H9 (cell line): Measurements from ENCODE around the gene SCN4A. TPM values are rescaled to one million over a fixed set of nuclear protein-coding genes. Genes with fewer than 3 reads are reported as not detected.
"Not testable (repeated sequence)": the region's sequence is repeated elsewhere in the genome, so short reads cannot be mapped to it uniquely, and the experiment has no call there.

Source experiments
- DNase-seq: peaks from one replicate; pipeline ENCODE4 v3.0.0-alpha.2; 2017
- H2AFZ ChIP-seq: one replicate; pipeline ENCODE4 v1.6.1; 2013; ENCODE audit warnings: mild to moderate bottlenecking, low read length, control low read depth, moderate library complexity
- H2AK5ac ChIP-seq: 2 replicates; pipeline ENCODE4 v1.6.1; 2013; ENCODE audit warnings: low read length, control low read depth, mixed read lengths; ENCODE audit not compliant: insufficient read length
- H2BK120ac ChIP-seq: one replicate; pipeline ENCODE4 v1.6.1; 2013; ENCODE audit warnings: low read depth, mild to moderate bottlenecking, low read length, control low read depth, inconsistent platforms; ENCODE audit not compliant: poor library complexity, severe bottlenecking
- H2BK12ac ChIP-seq: 2 replicates; pipeline ENCODE4 v1.6.1; 2013; ENCODE audit warnings: low read length, control low read depth, mixed read lengths, low read depth; ENCODE audit not compliant: insufficient read length
- H2BK15ac ChIP-seq: 2 replicates; pipeline ENCODE4 v1.6.1; 2013; ENCODE audit warnings: low read depth, low read length, control low read depth
- H2BK20ac ChIP-seq: one replicate; pipeline ENCODE4 v1.6.1; 2013; ENCODE audit warnings: low read depth, mild to moderate bottlenecking, low read length, control low read depth, inconsistent platforms; ENCODE audit not compliant: poor library complexity, severe bottlenecking
- H2BK5ac ChIP-seq: 2 replicates; pipeline ENCODE4 v1.6.1; 2013; ENCODE audit warnings: low read length, control low read depth, mixed read lengths; ENCODE audit not compliant: insufficient read length
- H3K14ac ChIP-seq: 2 replicates; pipeline ENCODE4 v1.6.1; 2013; ENCODE audit warnings: low read length, control low read depth; ENCODE audit not compliant: insufficient read depth
- H3K18ac ChIP-seq: 2 replicates; pipeline ENCODE4 v1.6.1; 2013; ENCODE audit warnings: low read depth, mild to moderate bottlenecking, mixed read lengths, low read length, control low read depth; ENCODE audit not compliant: insufficient read length
- H3K23ac ChIP-seq: 2 replicates; pipeline ENCODE4 v1.6.1; 2013; ENCODE audit warnings: low read length, control low read depth, mixed read lengths, low read depth; ENCODE audit not compliant: insufficient read length
- H3K23me2 ChIP-seq: 2 replicates; pipeline ENCODE4 v1.6.1; 2013; ENCODE audit warnings: low read depth, mild to moderate bottlenecking, mixed read lengths, low read length, control low read depth; ENCODE audit not compliant: insufficient read length, poor library complexity, severe bottlenecking
- H3K27ac ChIP-seq: 2 replicates; pipeline ENCODE4 v1.5.1; 2013; ENCODE audit warnings: low read length, control low read depth, mixed read lengths, low read depth; ENCODE audit not compliant: insufficient read length
- H3K27me3 ChIP-seq: 2 replicates; pipeline ENCODE4 v1.6.1; 2013; ENCODE audit warnings: low read length, control low read depth, inconsistent platforms; ENCODE audit not compliant: insufficient read depth
- H3K4ac ChIP-seq: 2 replicates; pipeline ENCODE4 v1.6.1; 2013; ENCODE audit warnings: low read depth, mild to moderate bottlenecking, control low read depth, inconsistent platforms, low read length, moderate library complexity
- H3K4me1 ChIP-seq: 2 replicates; pipeline ENCODE4 v1.6.1; 2013; ENCODE audit warnings: low read length, control low read depth, inconsistent platforms; ENCODE audit not compliant: insufficient read depth
- H3K4me2 ChIP-seq: 2 replicates; pipeline ENCODE4 v1.6.1; 2013; ENCODE audit warnings: low read length, control low read depth, mixed read lengths; ENCODE audit not compliant: insufficient read length, insufficient read depth
- H3K56ac ChIP-seq: 2 replicates; pipeline ENCODE4 v1.6.1; 2013; ENCODE audit warnings: low read depth, mild to moderate bottlenecking, mixed read lengths, low read length, control low read depth; ENCODE audit not compliant: insufficient read length
- H3K79me1 ChIP-seq: 2 replicates; pipeline ENCODE4 v1.6.1; 2013; ENCODE audit warnings: low read depth, mild to moderate bottlenecking, moderate library complexity, low read length, control low read depth, inconsistent platforms; ENCODE audit not compliant: insufficient read depth, poor library complexity, severe bottlenecking
- H3K79me2 ChIP-seq: 2 replicates; pipeline ENCODE4 v1.6.1; 2013; ENCODE audit warnings: low read length, control low read depth, inconsistent platforms; ENCODE audit not compliant: insufficient read depth
- H3K9ac ChIP-seq: 2 replicates; pipeline ENCODE4 v1.6.1; 2013; ENCODE audit warnings: low read length, control low read depth, mixed read lengths; ENCODE audit not compliant: insufficient read length; ENCODE audit errors: extremely low read depth
- H3K9me3 ChIP-seq: one replicate; pipeline ENCODE4 v1.6.1; 2013; ENCODE audit warnings: low read depth, low read length, inconsistent platforms; ENCODE audit not compliant: control insufficient read depth
- H3T11ph ChIP-seq: one replicate; pipeline ENCODE4 v1.6.1; 2013; ENCODE audit warnings: mild to moderate bottlenecking, low read length, control low read depth, inconsistent platforms
- H4K20me1 ChIP-seq: one replicate; pipeline ENCODE4 v1.6.1; 2013; ENCODE audit not compliant: control insufficient read depth, insufficient read length, insufficient read depth
- H4K5ac ChIP-seq: 2 replicates; pipeline ENCODE4 v1.6.1; 2013; ENCODE audit warnings: low read depth, mild to moderate bottlenecking, mixed read lengths, low read length, control low read depth; ENCODE audit not compliant: insufficient read length
- H4K8ac ChIP-seq: replicated peaks from 2 replicates; pipeline ENCODE4 v1.6.1; 2013; ENCODE audit warnings: low read length, control low read depth, mixed read lengths, low read depth; ENCODE audit not compliant: insufficient read length
- H4K91ac ChIP-seq: 2 replicates; pipeline ENCODE4 v1.6.1; 2013; ENCODE audit warnings: low read depth, mild to moderate bottlenecking, moderate library complexity, mixed read lengths, low read length, control low read depth; ENCODE audit not compliant: insufficient read length
- H3K27ac Mint-ChIP-seq, 3 experiments: 2 replicates in 2 of 3; 3 replicates in 1 of 3; pipeline ENCODE4 v1.8.0; 2020 to 2021; ENCODE audit warnings: mixed read lengths in 3 of 3, mild to moderate bottlenecking in 1 of 3, moderate library complexity in 1 of 3
- H3K27me3 Mint-ChIP-seq: 2 replicates; pipeline ENCODE4 v1.8.0; 2021; ENCODE audit warnings: low read depth, mild to moderate bottlenecking, moderate library complexity, mixed read lengths
- H3K36me3 Mint-ChIP-seq, 3 experiments: 2 replicates in 2 of 3; 3 replicates in 1 of 3; pipeline ENCODE4 v1.8.0; 2020 to 2021; ENCODE audit warnings: low read depth in 3 of 3, mixed read lengths in 3 of 3; ENCODE audit not compliant: insufficient read depth in 1 of 3
- H3K4me1 Mint-ChIP-seq, 2 experiments: 2 replicates each; pipeline ENCODE4 v1.8.0; 2020; ENCODE audit warnings: mixed read lengths in 2 of 2
- H3K4me3 Mint-ChIP-seq, 2 experiments: 2 replicates in 1 of 2; 3 replicates in 1 of 2; pipeline ENCODE4 v1.8.0; 2020 to 2021; ENCODE audit warnings: mild to moderate bottlenecking in 2 of 2, mixed read lengths in 2 of 2, moderate library complexity in 1 of 2
- H3K9me3 Mint-ChIP-seq, 2 experiments: 2 replicates in 1 of 2; 3 replicates in 1 of 2; pipeline ENCODE4 v1.8.0; 2020; ENCODE audit warnings: mild to moderate bottlenecking in 2 of 2, mixed read lengths in 2 of 2, moderate library complexity in 1 of 2
- WGBS: extraction: QIAGEN DNeasy Blood & Tissue Kit; methylation state at CpG from one replicate; pipeline ENCODE4 v1.1.7; 2013; ENCODE audit warnings: missing lambda C conversion rate, low lambda C conversion rate, mixed read lengths; ENCODE audit not compliant: insufficient read length; ENCODE audit errors: extremely low coverage; 5-methylcytosine and 5-hydroxymethylcytosine counted together
- total RNA-seq: library from RNA; stranded (reverse); gene quantifications from 2 replicates; pipeline ENCODE4 v1.2.1, GENCODE V29; 2021
- TF ChIP-seq, protein P1 (sequence below): fragments of 200-600 bp; sonication (generic); conservative IDR thresholded peaks from 3 replicates; pipeline ENCODE4 v1.8.0; 2021; ENCODE audit warnings: antibody characterized with exemption, mild to moderate bottlenecking

Gene SCN4A
- total RNA-seq, 1 experiment from 2014 or later, result 5.8 TPM

DNA sequence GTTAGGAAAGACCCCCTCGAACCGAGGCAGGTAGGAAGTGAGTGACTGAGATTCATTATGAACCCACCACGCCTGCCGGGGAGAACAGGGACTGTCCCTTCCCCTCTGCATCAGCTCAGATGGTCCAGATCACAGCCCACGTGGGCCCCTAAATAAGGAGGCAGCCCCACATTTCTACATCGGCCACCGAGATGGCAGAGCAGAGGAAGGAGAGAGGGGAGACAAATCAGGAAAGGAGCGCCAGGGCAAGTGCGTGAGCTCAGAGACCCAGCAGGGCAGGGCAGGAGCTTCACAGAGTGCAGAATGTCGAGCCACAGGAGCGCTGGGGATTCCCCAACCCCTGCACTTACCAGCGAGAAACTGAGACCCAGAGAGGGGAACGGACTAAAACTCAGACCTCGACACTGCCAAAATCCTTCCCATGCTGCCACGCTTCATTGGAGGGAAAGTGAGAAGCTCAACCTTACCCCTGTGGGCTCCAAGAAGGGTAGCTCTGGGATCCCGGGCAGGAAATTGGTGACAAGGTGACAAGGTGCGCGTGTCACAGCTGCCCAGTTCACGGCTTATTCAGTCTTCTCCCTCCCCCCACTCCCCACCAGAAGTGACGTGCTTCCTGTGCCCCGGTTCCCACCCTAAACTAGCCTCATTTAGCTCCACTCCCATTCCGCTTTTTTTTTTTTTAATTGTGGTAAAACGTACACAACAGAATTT, 47.5 kb upstream of the SCN4A start, which contains the start of gene ICAM2:
Gene ICAM2 (minus strand): TSS at position 578 of the 711 bp plus-strand sequence. CDS start 13,942 bp downstream, outside the sequence.
- TF ChIP-seq, protein P1, sequence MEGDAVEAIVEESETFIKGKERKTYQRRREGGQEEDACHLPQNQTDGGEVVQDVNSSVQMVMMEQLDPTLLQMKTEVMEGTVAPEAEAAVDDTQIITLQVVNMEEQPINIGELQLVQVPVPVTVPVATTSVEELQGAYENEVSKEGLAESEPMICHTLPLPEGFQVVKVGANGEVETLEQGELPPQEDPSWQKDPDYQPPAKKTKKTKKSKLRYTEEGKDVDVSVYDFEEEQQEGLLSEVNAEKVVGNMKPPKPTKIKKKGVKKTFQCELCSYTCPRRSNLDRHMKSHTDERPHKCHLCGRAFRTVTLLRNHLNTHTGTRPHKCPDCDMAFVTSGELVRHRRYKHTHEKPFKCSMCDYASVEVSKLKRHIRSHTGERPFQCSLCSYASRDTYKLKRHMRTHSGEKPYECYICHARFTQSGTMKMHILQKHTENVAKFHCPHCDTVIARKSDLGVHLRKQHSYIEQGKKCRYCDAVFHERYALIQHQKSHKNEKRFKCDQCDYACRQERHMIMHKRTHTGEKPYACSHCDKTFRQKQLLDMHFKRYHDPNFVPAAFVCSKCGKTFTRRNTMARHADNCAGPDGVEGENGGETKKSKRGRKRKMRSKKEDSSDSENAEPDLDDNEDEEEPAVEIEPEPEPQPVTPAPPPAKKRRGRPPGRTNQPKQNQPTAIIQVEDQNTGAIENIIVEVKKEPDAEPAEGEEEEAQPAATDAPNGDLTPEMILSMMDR, result no peak
- Histone ChIP-seq H3K14ac (peak within 1 kb of the TSS; percentile 58; the same call in 1 of the 2 replicates), H2BK5ac (no peak within 1 kb of the TSS), H3K79me2 (no peaks in the 10 kb centered on the region), H4K20me1 (no peaks in the 10 kb centered on the region), H3K4ac (no peak within 1 kb of the TSS), H3K23ac (no peak within 1 kb of the TSS), H3K4me2 (peak within 1 kb of the TSS; percentile 32), H3K27me3 (no peaks in the 10 kb centered on the region; the same call in 1 of the 2 replicates), H3K23me2 (peaks cover 3% of the 10 kb centered on the region), H3K27ac (no peak within 1 kb of the TSS), H3K79me1 (no peaks in the 10 kb centered on the region), H3K9me3 (no peaks in the 10 kb centered on the region), H2BK120ac (no peak within 1 kb of the TSS), H3K18ac (peak within 1 kb of the TSS; percentile 35), H2BK12ac (no peak within 1 kb of the TSS), H3K4me1 (no peaks in the 10 kb centered on the region), H3K9ac (no peak within 1 kb of the TSS), H4K8ac (no peak within 1 kb of the TSS), H2AK5ac (no peak within 1 kb of the TSS), H3K56ac (no peak within 1 kb of the TSS), H2BK20ac (no peak within 1 kb of the TSS), H4K91ac (no peak within 1 kb of the TSS), H3T11ph (no peak within 1 kb of the TSS), H2AFZ (no peak within 1 kb of the TSS), H2BK15ac (no peak within 1 kb of the TSS), H4K5ac (no peak within 1 kb of the TSS)
- H3K27ac Mint-ChIP-seq, result no peak within 1 kb of the TSS
- peaks cover 0 to 2% of the 10 kb centered on the region in 2 experiments; a peak in 1 of 5 replicates for H3K9me3 Mint-ChIP-seq
- no peak for DNase-seq
- no CpG with 5 or more reads among the region's 23 CpGs for WGBS
- peak within 1 kb of the TSS; percentile 45 to 70 for H3K4me3 Mint-ChIP-seq
- peaks cover 12% of the 10 kb centered on the region for H3K27me3 Mint-ChIP-seq
- H3K36me3 Mint-ChIP-seq, result no peaks in the 10 kb centered on the region
- H3K4me1 Mint-ChIP-seq, result peaks cover 3 to 4% of the 10 kb centered on the region in 2 experiments

GRCh38 chr17:64019551-64019961, 46.8 kb upstream of the SCN4A start:
- not testable (repeated sequence) for H3K79me1 ChIP-seq, H3K14ac ChIP-seq, H4K20me1 ChIP-seq, H4K5ac ChIP-seq, H4K91ac ChIP-seq, H3K9ac ChIP-seq, H3K27me3 ChIP-seq, H3K4me1 ChIP-seq, H2BK12ac ChIP-seq, H3K4me2 ChIP-seq, H3T11ph ChIP-seq, H4K8ac ChIP-seq, H3K36me3 Mint-ChIP-seq, H2BK5ac ChIP-seq, H2BK20ac ChIP-seq, H3K23ac ChIP-seq, H2BK120ac ChIP-seq, H3K27ac ChIP-seq, H2AK5ac ChIP-seq, H3K4me1 Mint-ChIP-seq, H2BK15ac ChIP-seq, H3K18ac ChIP-seq, H3K27ac Mint-ChIP-seq, H3K9me3 ChIP-seq, H3K23me2 ChIP-seq, H3K56ac ChIP-seq, H3K9me3 Mint-ChIP-seq, H3K4me3 Mint-ChIP-seq, H2AFZ ChIP-seq, H3K4ac ChIP-seq, H3K79me2 ChIP-seq, DNase-seq
- peaks cover 12% of the 10 kb centered on the region for H3K27me3 Mint-ChIP-seq
- no CpG with 5 or more reads among the region's 9 CpGs for WGBS
